Heart left ventricle (tissue), 16 donors: Measurements from ENCODE around the gene SPI1. TPM values are rescaled to one million over a fixed set of nuclear protein-coding genes. Genes with fewer than 3 reads are reported as not detected.

ENCODE experiments used
- ATAC-seq, 4 donors: fragments of 200-7000 bp; cut with Tn5 transposase; one replicate each; pipeline ENCODE4 v1.9.1; 2020 to 2022; ENCODE audit warnings: moderate library complexity in 4 of 4, mild to moderate bottlenecking in 3 of 4, moderate number of reproducible peaks in 1 of 4
- DNase-seq, 5 donors: peaks; one replicate each; pipeline ENCODE4 v3.0.0-alpha.2; 2020
- H3K27ac ChIP-seq, 12 donors: fragments of 200-600 bp; sonication (generic) in 4 of 12; one replicate each; pipeline versions ENCODE4 v1.5.0 to v1.8.0; 2016 to 2022; ENCODE audit warnings: mild to moderate bottlenecking in 2 of 12
- H3K27me3 ChIP-seq, 9 donors: fragments of 200-600 bp; sonication (generic) in 2 of 9; one replicate each; pipeline versions ENCODE4 v1.5.1 to v1.8.0; 2016 to 2022; ENCODE audit warnings: mild to moderate bottlenecking in 3 of 9
- H3K36me3 ChIP-seq, 9 donors: fragments of 200-600 bp; sonication (generic) in 2 of 9; one replicate each; pipeline versions ENCODE4 v1.5.0 to v1.8.0; 2018 to 2022; ENCODE audit warnings: mild to moderate bottlenecking in 2 of 9
- H3K4me1 ChIP-seq, 12 donors: fragments of 200-600 bp; sonication (generic) in 4 of 12; one replicate each; pipeline versions ENCODE4 v1.5.0 to v1.8.0; 2016 to 2022; ENCODE audit warnings: mild to moderate bottlenecking in 3 of 12
- H3K4me3 ChIP-seq, 12 donors: fragments of 200-600 bp; sonication (generic) in 4 of 12; one replicate each; pipeline versions ENCODE4 v1.5.0 to v1.8.0; 2017 to 2022; ENCODE audit warnings: mild to moderate bottlenecking in 9 of 12, moderate library complexity in 4 of 12
- H3K9me3 ChIP-seq, 12 donors: fragments of 200-600 bp; sonication (generic) in 4 of 12; one replicate each; pipeline versions ENCODE4 v1.5.0 to v1.8.0; 2016 to 2022; ENCODE audit warnings: mild to moderate bottlenecking in 1 of 12
- CTCF ChIP-seq, 12 donors: fragments of 200-600 bp; sonication (generic) in 4 of 12; IDR thresholded peaks; one replicate each; pipeline versions ENCODE4 v1.5.0 to v1.8.0; 2018 to 2022; ENCODE audit warnings: antibody characterized with exemption in 12 of 12, mild to moderate bottlenecking in 5 of 12
- POLR2A ChIP-seq, 2 donors: fragments of 450-650 bp; IDR thresholded peaks; one replicate each; pipeline ENCODE4 v1.6.1; 2017; ENCODE audit warnings: antibody characterized with exemption in 2 of 2, mild to moderate bottlenecking in 2 of 2, moderate library complexity in 2 of 2
- WGBS, 4 donors: extraction: QIAGEN DNeasy Blood & Tissue Kit in 2 of 4; methylation state at CpG; one replicate each; pipeline versions ENCODE4 v1.1.5 to v1.1.7; 2013 to 2018; 5-methylcytosine and 5-hydroxymethylcytosine counted together
- intact Hi-C, 10 donors: fragments of 100-400 bp; cut with DNase I; formaldehyde crosslinking; loops; one replicate each; pipeline versions ENCODE4 v1.11.1 to v1.14.2; 2022
- polyA plus RNA-seq, 2 donors: library from polyadenylated mRNA; stranded (reverse); fragments of 200-250 nt; gene quantifications; one replicate each; pipeline ENCODE4 v1.2.3, GENCODE V29; 2013
- total RNA-seq, 9 donors: library from RNA; depleted of rRNA in 2 of 9; stranded (reverse); fragments of >200 nt in 2 of 9; fragmentation: NEBNext Ultra II Directional in 3 of 9; extraction: Animal tissue kit (Norgen Biotek cat#: 25700) in 3 of 9; gene quantifications; one replicate each; pipeline versions ENCODE4 v1.1.0 to v1.2.4, GENCODE V29; 2016 to 2023
- donor health status: ischemic (EF 13 %, LVEDD 7.1; RV severe dilation, severe dysfunction).
- donor health status: healthy with polysubstance abuse.
- donor health status: DM: no; HTN: yes; CAD: no.
- donor health status: DM: no; HTN: no; CAD: no.
- donor health status: ischemic (EF 25% LVEDD 6.9; RV normal size, moderate dysfunction).
- donor health status: ischemic (EF 25% LVEDD 5.7; RV mildly dilated, moderate dysfunction).
- donor health status: healthy.
- donor health status: DM: yes; HTN: yes; CAD: no.
- donor health status: ischemic (EF 35%, LVEDD 5.7; RV mildly dilated, moderate dysfunction).
- donor health status: nonischemic (EF 11% LVEDD 7.7; RV severe dilation, severe dysfunction).
- donor health status: DM: yes; HTN: yes; CAD: no.
- donor health status: PGD.
- donor health status: ischemic (EF 29% LVEDD 5.4; RV normal size, mild dysfunction).
- donor health status: nonischemic (EF 23%, LVEDD 6.1; RV moderate dilation, normal function).

Gene SPI1
- total and polyA plus RNA-seq, 11 donors, result 2.8 to 78.9 (median 8.1) TPM

GRCh38 chr11:47340010-47340409, 38.3 kb downstream of the SPI1 start:
- Histone ChIP-seq H3K27ac (peak overlapping the region in 3 of 12 donors; percentile 9 to 75 (median 72)), H3K4me3 (peak overlapping the region in 1 of 12 donors; percentile 0), H3K9me3 (no peaks in the 10 kb centered on the region), H3K4me1 (peaks cover 0 to 89% (median 7%) of the 10 kb centered on the region in 12 donors), H3K27me3 (no peaks in the 10 kb centered on the region), H3K36me3 (peaks cover 0 to 100% (median 43%) of the 10 kb centered on the region in 9 donors)
- 66 to 70% (median 68%) methylated on average over 9 of the region's 9 CpGs for WGBS, 4 donors
- TF ChIP-seq CTCF (IDR thresholded peaks at IDR 0.05) (no peak), POLR2A (IDR thresholded peaks at IDR 0.05) (no peak)
- ATAC-seq (no peak), DNase-seq (no peak)
- intact Hi-C loops, result no loop called here

GRCh38 chr11:47338396-47339241, 39.7 kb downstream of the SPI1 start:
- peak in 1 of 5 donors; percentile 15 for DNase-seq

GRCh38 chr11:47337229-47337924, 41.0 kb downstream of the SPI1 start:
- ATAC-seq, result peak in 3 of 4 donors; percentile 2 to 10 (median 3)
- Histone ChIP-seq H3K27ac (peak overlapping the region in 7 of 12 donors; percentile 5 to 75 (median 34)), H3K36me3 (peaks cover 0 to 100% (median 41%) of the 10 kb centered on the region in 9 donors), H3K4me1 (peaks cover 0 to 83% (median 8%) of the 10 kb centered on the region in 12 donors), H3K27me3 (no peaks in the 10 kb centered on the region), H3K4me3 (no peak overlapping the region), H3K9me3 (no peaks in the 10 kb centered on the region)
- no peak for TF ChIP-seq CTCF (IDR thresholded peaks at IDR 0.05)
- no peak for TF ChIP-seq POLR2A (IDR thresholded peaks at IDR 0.05)
- peak in 4 of 5 donors; percentile 13 to 51 (median 33) for DNase-seq
- intact Hi-C loops, result no loop called here
- WGBS, 4 donors, result 66 to 77% (median 72%) methylated on average over 34 of the region's 34 CpGs

More at GRCh38 chr11:47338396-47339241, 39.7 kb downstream of the SPI1 start:
- Histone ChIP-seq H3K4me3 (no peak overlapping the region), H3K27me3 (no peaks in the 10 kb centered on the region), H3K9me3 (no peaks in the 10 kb centered on the region), H3K27ac (peak overlapping the region in 7 of 12 donors; percentile 20 to 75 (median 62)), H3K4me1 (peaks cover 0 to 83% (median 8%) of the 10 kb centered on the region in 12 donors), H3K36me3 (peaks cover 0 to 100% (median 46%) of the 10 kb centered on the region in 9 donors)
- intact Hi-C loops, result no loop called here
- no peak for TF ChIP-seq POLR2A (IDR thresholded peaks at IDR 0.05)
- no peak for TF ChIP-seq CTCF (IDR thresholded peaks at IDR 0.05)
- WGBS, 4 donors, result 69 to 77% (median 74%) methylated on average over 16 to 27 of the region's 27 CpGs
- ATAC-seq, result peak in 2 of 4 donors; percentile 0 to 1

- peak overlapping the region in 7 of 12 donors; percentile 20 to 75 (median 34) for H3K27ac ChIP-seq
- peaks cover 0 to 83% (median 11%) of the 10 kb centered on the region in 12 donors for H3K4me1 ChIP-seq
- DNase-seq (peak in 3 of 5 donors; percentile 19 to 38 (median 27)), ATAC-seq (no peak)
- no peaks in the 10 kb centered on the region for H3K27me3 ChIP-seq
- 56 to 71% (median 67%) methylated on average over 4 of the region's 4 CpGs for WGBS, 4 donors
- H3K9me3 ChIP-seq, result no peaks in the 10 kb centered on the region
- H3K4me3 ChIP-seq, result no peak overlapping the region
- TF ChIP-seq POLR2A (IDR thresholded peaks at IDR 0.05) (no peak), CTCF (IDR thresholded peaks at IDR 0.05) (no peak)
- peaks cover 0 to 100% (median 33%) of the 10 kb centered on the region in 9 donors for H3K36me3 ChIP-seq
- intact Hi-C loops, result no loop called here
These were observed 41.8 kb downstream of the SPI1 start for GRCh38 chr11:47336595-47336994.
